H1 (cell line): ENCODE measurements around the gene MGAT2. TPM values are rescaled to one million over a fixed set of nuclear protein-coding genes. Genes with fewer than 3 reads are reported as not detected.

Experiments used
- CTCF ChIA-PET: fragments of 300-600 bp; sonication (Branson Sonifier 250); formaldehyde crosslinking; loops from one replicate; lab custom pipeline; 2021; ENCODE audit not compliant: partially characterized antibody; lab: Charles Lee
- POLR2A ChIA-PET: fragments of 300-600 bp; sonication (Branson Sonifier 250); formaldehyde crosslinking; loops from one replicate; lab custom pipeline; 2021; ENCODE audit warnings: inconsistent platforms; ENCODE audit not compliant: partially characterized antibody; lab: Charles Lee
- DNase-seq, 2 experiments: peaks; one replicate each; pipeline versions ENCODE4 v3.0.0 to v3.0.0-alpha.2; 2010 to 2022; ENCODE audit warnings: low spot score in 2 of 2, low read depth in 1 of 2, mixed read lengths in 1 of 2
- FAIRE-seq: peaks from 2 replicates; lab custom pipeline; 2011; peaks lifted over from hg19 to GRCh38; lab: Jason Lieb, UNC
- H2AFZ ChIP-seq: 2 replicates; pipeline ENCODE4 v1.8.1; 2012; ENCODE audit warnings: low read length, inconsistent platforms
- H2AK5ac ChIP-seq: 2 replicates; pipeline ENCODE4 v1.6.1; 2013; ENCODE audit warnings: low read depth, low read length
- H2BK120ac ChIP-seq: replicated peaks from 2 replicates; pipeline ENCODE3; 2013; ENCODE audit warnings: low read depth, low read length, inconsistent platforms
- H2BK12ac ChIP-seq: 2 replicates; pipeline ENCODE4 v1.6.1; 2013; ENCODE audit warnings: low read depth, low read length
- H2BK15ac ChIP-seq: 2 replicates; pipeline ENCODE4 v1.6.1; 2013; ENCODE audit warnings: low read length
- H2BK20ac ChIP-seq: 2 replicates; pipeline ENCODE4 v1.6.1; 2013; ENCODE audit warnings: low read length
- H2BK5ac ChIP-seq: 2 replicates; pipeline ENCODE4 v1.6.1; 2013; ENCODE audit warnings: low read depth, low read length
- H3K14ac ChIP-seq: 2 replicates; pipeline ENCODE4 v1.6.1; 2013; ENCODE audit warnings: inconsistent platforms; ENCODE audit not compliant: insufficient read length
- H3K18ac ChIP-seq: 2 replicates; pipeline ENCODE4 v1.6.1; 2013; ENCODE audit warnings: low read length; ENCODE audit errors: extremely low read depth
- H3K23ac ChIP-seq: 2 replicates; pipeline ENCODE4 v1.6.1; 2013; ENCODE audit warnings: inconsistent platforms; ENCODE audit not compliant: insufficient read length
- H3K23me2 ChIP-seq: 2 replicates; pipeline ENCODE4 v1.6.1; 2013; ENCODE audit warnings: low read depth, low read length
- H3K27ac ChIP-seq: 2 replicates; pipeline ENCODE4 v1.6.1; 2011; ENCODE audit warnings: low read depth, low read length, inconsistent platforms
- H3K27me3 ChIP-seq, 4 experiments: replicated peaks in 1 of 4; 1 replicate in 1 of 4; 2 replicates in 3 of 4; pipeline versions ENCODE4 v1.6.1 to v1.8.1; 2011 to 2013; ENCODE audit warnings: low read length in 3 of 4, mild to moderate bottlenecking in 3 of 4, inconsistent platforms in 2 of 4, mixed read lengths in 2 of 4, moderate library complexity in 1 of 4; ENCODE audit not compliant: control insufficient read depth in 3 of 4, insufficient read depth in 3 of 4; ENCODE audit errors: extremely low read depth in 1 of 4
- H3K36me3 ChIP-seq, 4 experiments: 2 replicates each; pipeline versions ENCODE4 v1.6.1 to v1.8.1; 2011 to 2013; ENCODE audit warnings: mild to moderate bottlenecking in 4 of 4, low read length in 3 of 4, moderate library complexity in 2 of 4, control low read depth in 1 of 4, inconsistent platforms in 1 of 4; ENCODE audit not compliant: insufficient read depth in 4 of 4, control insufficient read depth in 2 of 4
- H3K4ac ChIP-seq: replicated peaks from 2 replicates; pipeline ENCODE3; 2013; ENCODE audit warnings: low read length, low read depth, mixed read lengths, inconsistent platforms; ENCODE audit not compliant: insufficient read length
- H3K4me1 ChIP-seq, 4 experiments: replicated peaks in 1 of 4; 1 replicate in 1 of 4; 2 replicates in 3 of 4; pipeline versions ENCODE4 v1.6.1 to v1.8.1; 2011 to 2013; ENCODE audit warnings: low read length in 3 of 4, inconsistent platforms in 2 of 4, mixed read lengths in 1 of 4; ENCODE audit not compliant: insufficient read depth in 4 of 4, control insufficient read depth in 3 of 4
- H3K4me2 ChIP-seq, 2 experiments: 2 replicates each; pipeline versions ENCODE4 v1.6.1 to v1.8.1; 2011 to 2013; ENCODE audit warnings: low read depth in 2 of 2, low read length in 2 of 2, control low read depth in 1 of 2, inconsistent platforms in 1 of 2, mild to moderate bottlenecking in 1 of 2; ENCODE audit not compliant: insufficient read depth in 1 of 2
- H3K4me3 ChIP-seq, 4 experiments: fragments of 200-600, 300-600 bp in 1 of 4; sonication (generic), shearing (Covaris generic), sonication (Bioruptor Twin) in 1 of 4; 2 replicates each; pipeline versions ENCODE4 v1.5.1 to v1.8.1; 2011 to 2016; ENCODE audit warnings: low read length in 4 of 4, low read depth in 3 of 4, control low read depth in 2 of 4, inconsistent platforms in 2 of 4, mild to moderate bottlenecking in 2 of 4, mixed read lengths in 1 of 4, moderate library complexity in 1 of 4; ENCODE audit not compliant: insufficient read depth in 2 of 4; ENCODE audit errors: extremely low read depth in 1 of 4
- H3K56ac ChIP-seq: replicated peaks from 2 replicates; pipeline ENCODE3; 2013; ENCODE audit warnings: low read depth, mild to moderate bottlenecking, mixed read lengths, low read length, inconsistent platforms; ENCODE audit not compliant: insufficient read length
- H3K79me1 ChIP-seq: 2 replicates; pipeline ENCODE4 v1.6.1; 2013; ENCODE audit warnings: low read depth, low read length, control low read depth
- H3K79me2 ChIP-seq, 2 experiments: 2 replicates each; pipeline versions ENCODE4 v1.6.1 to v1.8.1; 2012 to 2013; ENCODE audit warnings: low read length in 2 of 2, mild to moderate bottlenecking in 2 of 2, inconsistent platforms in 1 of 2; ENCODE audit not compliant: insufficient read depth in 2 of 2, control insufficient read depth in 1 of 2
- H3K9ac ChIP-seq, 4 experiments: replicated peaks in 1 of 4; 1 replicate in 1 of 4; 2 replicates in 3 of 4; pipeline versions ENCODE4 v1.6.1 to v1.8.1; 2011 to 2013; ENCODE audit warnings: low read depth in 3 of 4, low read length in 3 of 4, control low read depth in 2 of 4, mild to moderate bottlenecking in 2 of 4, moderate library complexity in 2 of 4, inconsistent platforms in 1 of 4; ENCODE audit errors: extremely low read depth in 1 of 4
- H3K9me3 ChIP-seq, 2 experiments: 2 replicates each; pipeline versions ENCODE4 v1.6.1 to v1.8.1; 2012 to 2013; ENCODE audit warnings: mild to moderate bottlenecking in 2 of 2, moderate library complexity in 2 of 2, control low read depth in 1 of 2, inconsistent platforms in 1 of 2, low read depth in 1 of 2, low read length in 1 of 2, mixed read lengths in 1 of 2; ENCODE audit not compliant: insufficient read depth in 2 of 2
- H4K20me1 ChIP-seq, 2 experiments: replicated peaks in 1 of 2; 2 replicates each; pipeline versions ENCODE3 to v1.8.1; 2011 to 2013; ENCODE audit warnings: inconsistent platforms in 2 of 2, low read length in 2 of 2, mild to moderate bottlenecking in 1 of 2; ENCODE audit not compliant: insufficient read depth in 2 of 2, control insufficient read depth in 1 of 2
- H4K5ac ChIP-seq: 2 replicates; pipeline ENCODE4 v1.6.1; 2013; ENCODE audit warnings: low read length, low read depth, mixed read lengths, inconsistent platforms; ENCODE audit not compliant: insufficient read length
- H4K8ac ChIP-seq: 2 replicates; pipeline ENCODE4 v1.8.0; 2013; ENCODE audit warnings: mild to moderate bottlenecking, moderate library complexity, low read length, inconsistent platforms; ENCODE audit not compliant: insufficient read depth; ENCODE audit errors: extremely low read depth
- H4K91ac ChIP-seq: replicated peaks from 2 replicates; pipeline ENCODE3; 2013; ENCODE audit warnings: low read length, mixed read lengths, inconsistent platforms; ENCODE audit not compliant: insufficient read length
- CEBPB ChIP-seq: IDR thresholded peaks from 2 replicates; pipeline ENCODE4 v1.6.1; 2012; ENCODE audit warnings: low read depth, low read length
- GABPA ChIP-seq: IDR thresholded peaks from 2 replicates; pipeline ENCODE4 v1.6.1; 2011; ENCODE audit warnings: mild to moderate bottlenecking, low read length, moderate library complexity, borderline replicate concordance; ENCODE audit not compliant: insufficient read depth
- NANOG ChIP-seq: IDR thresholded peaks from 2 replicates; pipeline ENCODE4 v1.6.1; 2011; ENCODE audit warnings: low read length, low read depth, mild to moderate bottlenecking, inconsistent platforms; ENCODE audit not compliant: insufficient read depth, poor library complexity, severe bottlenecking
- PHF8 ChIP-seq: fragments of 200-600 bp; sonication (generic); conservative IDR thresholded peaks from 2 replicates; pipeline ENCODE4 v1.7.1; 2012; ENCODE audit warnings: low read depth, mild to moderate bottlenecking, inconsistent platforms, low read length, moderate library complexity
- POLR2A ChIP-seq, 2 experiments: IDR thresholded peaks; 1 replicate in 1 of 2; 2 replicates in 1 of 2; pipeline ENCODE4 v1.6.1; 2011; ENCODE audit warnings: low read depth in 2 of 2, low read length in 2 of 2, mild to moderate bottlenecking in 2 of 2; ENCODE audit errors: control extremely low read depth in 1 of 2
- POLR2AphosphoS5 ChIP-seq: IDR thresholded peaks from 2 replicates; pipeline ENCODE4 v1.6.1; 2011; ENCODE audit warnings: low read depth, low read length
- RBBP5 ChIP-seq: IDR thresholded peaks from 2 replicates; pipeline ENCODE4 v1.7.1; 2012; ENCODE audit warnings: low read depth, mild to moderate bottlenecking, inconsistent platforms, low read length, moderate library complexity, borderline replicate concordance
- SP4 ChIP-seq: IDR thresholded peaks from 2 replicates; pipeline ENCODE4 v1.6.1; 2012; ENCODE audit warnings: low read length, inconsistent platforms
- WGBS, 2 experiments: shearing (Covaris generic) in 1 of 2; methylation state at CpG; one replicate each; pipeline versions ENCODE4 v1.1.6 to v1.1.7; 2013 to 2015; ENCODE audit warnings: low lambda C conversion rate in 2 of 2, mixed read lengths in 2 of 2, inconsistent platforms in 1 of 2, low coverage in 1 of 2, missing lambda C conversion rate in 1 of 2; ENCODE audit not compliant: insufficient replicate concordance in 2 of 2, insufficient coverage in 1 of 2, insufficient read length in 1 of 2; ENCODE audit errors: extremely low coverage in 1 of 2, missing lambda C conversion rate in 1 of 2; 5-methylcytosine and 5-hydroxymethylcytosine counted together
- polyA plus RNA-seq, 7 experiments: library from polyadenylated mRNA; depleted of rRNA in 3 of 7; stranded (reverse) in 5 of 7; unstranded in 2 of 7; fragments of >200 nt in 5 of 7; fragments of 200-250 nt in 2 of 7; gene quantifications; 1 replicate in 5 of 7; 2 replicates in 1 of 7; 4 replicates in 1 of 7; pipeline versions ENCODE4 v1.2.1 to v1.2.3, GENCODE V29; 2011 to 2013; ENCODE audit warnings: missing spikeins in 2 of 7, mixed read lengths in 2 of 7
- total RNA-seq: library from RNA; stranded (reverse); fragmentation: NEBNext Ultra II Directional; extraction: Animal tissue kit (Norgen Biotek cat#: 25700); gene quantifications from 2 replicates; pipeline ENCODE4 v1.2.1, GENCODE V29; 2021
- TF ChIP-seq, protein P1 (sequence below): IDR thresholded peaks from 2 replicates; pipeline ENCODE4 v1.6.1; 2011; ENCODE audit warnings: low read depth, mild to moderate bottlenecking, low read length; ENCODE audit not compliant: insufficient read depth

MGAT2 gene
- total and polyA plus RNA-seq, 2 of the 8 experiments (the other 6 are each of a cell fraction or from before 2014, with no cell fraction given) = 10.6 to 23.7 TPM

DNA sequence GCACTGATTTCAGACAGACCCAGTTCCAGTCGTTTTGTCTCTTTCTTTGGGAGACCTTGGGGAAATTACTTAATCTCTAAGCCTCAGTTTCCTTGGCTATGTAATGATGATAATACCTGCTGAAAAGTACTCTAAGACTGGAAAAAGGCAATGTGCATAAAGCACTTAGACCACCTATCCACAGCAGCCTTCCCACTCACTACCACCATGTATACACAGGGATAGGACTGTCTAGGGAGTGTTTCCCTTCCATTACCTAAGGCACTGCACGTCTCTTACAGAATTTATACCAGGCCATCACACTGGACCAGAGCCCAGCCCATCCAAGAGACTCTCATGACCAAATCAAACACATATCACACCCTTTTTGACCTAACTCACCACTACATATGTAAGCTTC, 40.8 kb upstream of the MGAT2 start:
- DNase-seq (no peak), FAIRE-seq (no peak)
- H2BK12ac ChIP-seq = no peak overlapping the region

More for the DNA sequence above, 40.8 kb upstream of the MGAT2 start:
- no peak overlapping the region for H4K5ac ChIP-seq
- no peak overlapping the region for H2BK5ac ChIP-seq
- H4K8ac ChIP-seq = no peak overlapping the region
- H3K79me1 ChIP-seq = no peaks in the 10 kb centered on the region
- H3K18ac ChIP-seq = no peak overlapping the region
- no peak overlapping the region for H2AFZ ChIP-seq
- peaks cover 0 to 9% (median 5%) of the 10 kb centered on the region in 4 experiments; a peak in 6 of 7 replicates for H3K4me1 ChIP-seq
- no peak overlapping the region for H2AK5ac ChIP-seq
- H4K91ac ChIP-seq = no peak overlapping the region
- no peak overlapping the region for H3K56ac ChIP-seq
- peaks cover 18 to 24% of the 10 kb centered on the region in 2 experiments for H4K20me1 ChIP-seq
- TF ChIP-seq SP4 (no peak), POLR2AphosphoS5 (peak; percentile 49; the same call in 1 of the 2 replicates), RBBP5 (no peak), NANOG (no peak), POLR2A (IDR thresholded peaks at IDR 0.05; ENCODE audit: control extremely low read depth in 1 of 2, low read depth in 2 of 2, low read length in 2 of 2) (peak in 1 of 2 experiments; percentile 77; a peak in 2 of 3 replicates), PHF8 (no peak), CEBPB (no peak), GABPA (no peak)
- TF ChIP-seq, protein P1, sequence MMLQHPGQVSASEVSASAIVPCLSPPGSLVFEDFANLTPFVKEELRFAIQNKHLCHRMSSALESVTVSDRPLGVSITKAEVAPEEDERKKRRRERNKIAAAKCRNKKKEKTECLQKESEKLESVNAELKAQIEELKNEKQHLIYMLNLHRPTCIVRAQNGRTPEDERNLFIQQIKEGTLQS = no peak
- H3K23me2 ChIP-seq = peaks cover 2% of the 10 kb centered on the region
- WGBS, 2 experiments = 82% methylated on average over 2 of the region's 2 CpGs; no CpG with 5 or more reads in 1 of the 2 experiments
- H3K36me3 ChIP-seq = peaks cover 0 to 58% (median 26%) of the 10 kb centered on the region in 4 experiments
- H3K9ac ChIP-seq = no peak overlapping the region
- H3K4ac ChIP-seq = no peak overlapping the region
- no peak overlapping the region for H3K27ac ChIP-seq
- H2BK20ac ChIP-seq = no peak overlapping the region
- H2BK120ac ChIP-seq = no peak overlapping the region
- H3K79me2 ChIP-seq = peaks cover 15 to 56% of the 10 kb centered on the region in 2 experiments
- H3K27me3 ChIP-seq = no peaks in the 10 kb centered on the region
- H3K4me3 ChIP-seq = no peak overlapping the region
- ChIA-PET POLR2A (interaction anchor here (0.7 to 11.0 kb wide), 8 partner anchors 8 to 106 kb away, joined by 3 to 169 read pairs (median 7); partner anchors contain the start of gene LRR1), CTCF (interaction anchor here (0.6 to 1.6 kb wide), 3 partner anchors 75 to 167 kb away, joined by 3 to 4 read pairs (median 4); no protein-coding TSS in a partner anchor)
- H2BK15ac ChIP-seq = no peak overlapping the region
- no peak overlapping the region for H3K4me2 ChIP-seq
- no peaks in the 10 kb centered on the region for H3K9me3 ChIP-seq
- H3K23ac ChIP-seq = no peak overlapping the region
- H3K14ac ChIP-seq = no peak overlapping the region
